Right renal pelvis (tissue), 4 donors: ENCODE results near the gene GASK1B. TPM values are rescaled to one million over a fixed set of nuclear protein-coding genes. Genes with fewer than 3 reads are reported as not detected.

Experiments used
- DNase-seq, 4 donors: peaks; one replicate each; pipeline ENCODE4 v3.0.0-alpha.2; 2013; ENCODE audit warnings: low read depth in 4 of 4, low spot score in 3 of 4, missing footprints in 1 of 4
- polyA plus RNA-seq, 4 donors: library from polyadenylated mRNA; unstranded; fragments of 120-200 nt; gene quantifications; one replicate each; pipeline ENCODE4 v1.2.1, GENCODE V29; 2013; ENCODE audit not compliant: insufficient read length in 4 of 4

Gene GASK1B
- polyA plus RNA-seq, 4 donors, result 36.2 to 43.4 (median 42.8) TPM

DNA sequence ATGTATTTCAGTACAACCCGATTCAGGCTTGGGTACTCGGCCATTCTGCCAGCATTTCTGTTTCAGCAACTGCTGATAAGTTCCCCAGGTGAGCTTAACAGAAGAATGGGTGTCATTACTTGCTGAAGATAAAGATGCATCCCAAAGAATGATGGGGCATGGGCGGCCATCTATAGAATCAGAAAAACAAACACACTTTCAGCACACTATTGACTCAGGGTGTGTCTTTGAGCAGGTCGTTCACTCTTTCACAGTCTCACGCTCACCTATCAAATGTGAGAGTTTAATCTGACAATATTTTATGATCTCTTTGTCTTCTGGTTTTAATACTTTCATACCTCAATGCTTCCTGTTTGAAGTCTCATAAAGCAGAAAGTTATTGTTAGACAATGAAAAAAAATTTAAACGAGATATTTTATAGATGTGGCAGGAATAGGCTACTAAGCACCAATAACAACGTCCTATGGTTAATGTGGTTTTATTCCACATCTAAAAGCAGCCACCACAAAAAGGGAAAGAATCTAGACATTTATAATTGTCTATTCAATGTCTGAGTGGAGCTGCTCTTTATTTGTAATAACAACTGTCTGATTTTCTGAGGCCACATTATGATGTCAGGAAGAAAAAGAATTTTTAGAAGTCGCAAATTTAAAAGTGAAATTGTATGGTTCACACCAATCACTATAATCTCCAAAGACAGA is 17.0 kb downstream of the GASK1B start:
- DNase-seq, result no peak

DNA sequence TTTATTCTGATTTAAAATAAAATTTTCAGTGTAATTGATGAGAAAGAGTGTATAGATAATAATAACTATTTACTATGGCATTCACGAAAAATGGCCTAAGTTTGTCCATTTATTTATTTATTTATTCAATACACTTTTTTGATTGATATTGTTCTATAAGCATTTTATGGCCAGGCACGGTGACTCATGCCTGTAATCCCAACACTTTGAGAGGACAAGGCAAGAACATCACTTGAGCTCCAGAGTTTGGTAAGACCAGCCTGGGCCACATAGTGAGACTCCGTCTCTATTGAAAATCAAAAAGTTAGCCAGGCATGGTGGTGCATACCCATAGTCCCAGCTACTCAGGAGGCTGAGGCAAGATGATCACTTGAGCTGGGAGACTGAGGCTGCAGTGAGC is 25.7 kb downstream of the GASK1B start:
- DNase-seq, result no peak

DNA sequence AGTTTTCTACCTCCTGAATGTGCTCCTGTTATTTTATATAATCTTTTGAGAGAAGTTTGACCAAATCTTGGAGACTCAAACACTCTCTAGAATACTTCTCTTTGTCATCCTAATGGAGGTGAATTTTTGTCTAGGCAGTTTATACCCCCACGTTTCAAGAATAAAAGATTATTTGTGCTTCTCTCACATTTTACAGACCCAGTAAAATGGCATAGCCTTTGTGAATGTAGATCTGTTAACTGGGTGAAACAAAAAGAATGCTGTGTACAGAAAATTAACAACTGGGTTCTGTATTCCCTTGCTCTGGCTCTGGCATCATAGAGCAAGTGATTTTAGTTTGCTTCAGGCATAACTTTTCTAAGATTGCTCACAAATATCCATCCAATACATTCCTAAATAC is 26.1 kb downstream of the GASK1B start:
- no peak for DNase-seq

DNA sequence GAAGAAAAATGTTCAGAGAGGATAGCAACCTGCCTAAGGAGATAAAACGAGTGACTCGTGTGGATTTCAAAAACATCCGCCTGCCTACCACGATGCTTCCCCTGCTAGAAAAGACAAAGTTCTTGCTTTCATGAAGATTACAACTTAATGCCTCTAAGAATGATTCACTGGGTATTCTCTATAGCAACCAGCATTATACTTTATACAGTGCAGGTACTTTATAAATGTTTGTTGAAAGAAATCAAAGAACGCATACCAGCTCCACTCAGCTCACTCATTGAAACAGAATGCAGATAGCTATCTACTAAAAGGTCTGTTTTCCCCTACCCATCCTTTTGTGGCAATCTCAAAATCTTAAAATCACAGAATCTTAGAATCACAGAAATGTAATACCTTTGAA is 33.7 kb downstream of the GASK1B start:
- no peak for DNase-seq

DNA sequence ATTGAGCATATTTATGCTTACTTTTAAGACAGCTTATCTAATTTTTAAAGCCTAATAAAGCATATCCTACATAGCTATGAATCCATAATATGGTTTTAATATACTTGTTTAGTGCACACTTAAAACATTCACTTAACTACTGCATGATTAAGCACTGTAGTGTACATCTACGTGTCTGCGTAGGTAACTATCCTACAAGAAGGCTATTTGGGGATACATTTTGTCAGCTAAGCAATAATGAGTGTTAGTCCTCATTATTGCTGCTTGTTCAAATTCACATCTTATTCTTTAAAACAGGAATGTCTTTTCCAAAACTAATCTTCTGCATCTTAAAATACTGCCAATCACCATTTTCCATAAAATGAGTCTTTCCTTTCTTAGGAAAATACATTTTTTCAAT is 38.6 kb downstream of the GASK1B start:
- no peak for DNase-seq

DNA sequence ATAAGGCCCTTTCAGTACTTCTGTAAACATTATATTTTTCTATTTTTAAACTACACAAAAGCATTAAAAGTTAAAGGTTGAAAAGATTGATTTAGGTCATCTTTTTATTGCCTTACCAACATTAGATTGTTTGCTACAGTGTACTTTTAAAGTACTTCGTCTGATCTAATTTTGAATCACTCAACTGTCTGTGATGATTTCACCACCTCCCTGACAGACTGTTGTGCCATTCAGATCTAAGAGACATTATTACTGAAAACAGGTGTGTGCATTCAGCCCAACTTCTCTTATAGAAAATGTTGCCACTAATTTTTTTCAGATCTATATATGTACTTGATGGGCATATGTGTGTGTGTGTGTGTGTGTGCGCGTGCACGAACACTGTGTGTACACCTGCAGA is 39.3 kb downstream of the GASK1B start:
- DNase-seq, result no peak

DNA sequence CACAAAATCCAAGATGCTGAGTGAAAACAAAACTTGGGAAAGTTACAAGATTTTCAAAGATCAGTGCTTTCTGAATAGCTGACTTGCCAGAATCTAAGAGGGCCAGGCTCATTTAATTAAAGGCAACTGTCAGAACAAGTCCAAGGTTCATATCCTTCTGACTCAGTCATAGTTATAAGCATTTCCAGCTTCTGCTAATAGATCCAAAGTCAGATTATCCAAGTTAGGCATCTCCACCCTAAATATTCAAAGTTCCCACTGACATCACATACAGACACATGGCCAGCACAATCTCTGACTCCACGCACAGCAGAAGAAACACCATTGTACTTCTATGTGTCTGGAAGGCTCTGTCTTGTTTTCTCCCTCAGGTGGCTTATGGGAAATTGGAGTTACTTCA is 41.8 kb downstream of the GASK1B start:
- no peak for DNase-seq

DNA sequence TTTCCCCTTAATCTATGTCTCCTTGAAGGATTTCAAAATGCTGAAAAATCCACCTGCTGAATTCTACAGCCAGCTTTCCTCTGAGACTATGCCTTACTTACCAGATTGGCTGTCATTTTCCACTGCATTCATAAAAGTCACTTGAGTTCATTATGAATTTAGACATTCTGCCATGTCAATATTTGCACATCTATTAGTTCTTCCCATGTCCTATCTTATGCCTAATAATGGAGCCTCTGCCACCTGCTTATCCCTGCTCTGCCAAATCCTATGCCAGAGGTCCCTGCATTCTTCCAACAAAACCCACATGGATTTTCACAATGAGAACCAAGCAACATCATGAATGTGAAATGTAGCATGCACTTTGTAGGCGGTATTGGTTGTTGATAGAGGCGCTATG is 42.6 kb downstream of the GASK1B start:
- no peak for DNase-seq

DNA sequence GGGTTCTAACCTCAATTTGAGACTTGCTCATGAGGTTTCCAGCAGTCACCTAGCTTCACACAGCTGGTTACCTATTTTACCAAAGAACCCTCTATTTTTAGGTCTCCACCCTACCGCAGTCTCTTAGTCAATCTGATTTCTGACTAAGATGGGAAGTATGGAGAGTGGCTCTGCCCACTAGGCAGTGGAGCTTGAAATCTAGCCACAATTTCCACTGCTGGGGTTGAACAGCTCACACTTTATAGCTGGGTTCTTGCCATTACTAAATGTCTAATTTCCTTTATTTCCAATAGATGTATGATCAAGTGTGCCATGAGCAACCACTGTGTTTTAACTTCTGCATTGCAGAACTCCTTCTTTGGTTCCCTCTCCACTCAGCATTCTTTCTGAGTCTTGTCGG is 43.1 kb downstream of the GASK1B start:
- no peak for DNase-seq

DNA sequence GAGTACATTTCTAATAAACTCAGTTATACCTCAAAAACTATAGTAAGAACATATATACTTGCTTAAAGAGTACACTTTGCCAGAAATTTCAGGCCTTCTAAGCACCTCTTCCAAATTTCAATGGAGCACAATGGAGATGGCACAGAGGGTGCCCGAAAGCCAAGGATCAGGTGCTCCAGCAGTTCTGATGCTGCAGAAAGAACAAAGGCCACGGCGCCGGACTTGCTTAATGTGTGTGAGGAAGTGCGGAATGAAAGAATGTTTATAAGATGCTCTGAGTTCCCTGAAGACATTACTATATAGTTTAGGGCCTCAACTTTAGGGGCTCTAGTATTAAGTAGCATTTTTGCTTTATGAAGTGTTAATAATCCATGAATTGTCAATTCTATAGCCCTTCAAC is 44.3 kb downstream of the GASK1B start:
- no peak for DNase-seq

DNA sequence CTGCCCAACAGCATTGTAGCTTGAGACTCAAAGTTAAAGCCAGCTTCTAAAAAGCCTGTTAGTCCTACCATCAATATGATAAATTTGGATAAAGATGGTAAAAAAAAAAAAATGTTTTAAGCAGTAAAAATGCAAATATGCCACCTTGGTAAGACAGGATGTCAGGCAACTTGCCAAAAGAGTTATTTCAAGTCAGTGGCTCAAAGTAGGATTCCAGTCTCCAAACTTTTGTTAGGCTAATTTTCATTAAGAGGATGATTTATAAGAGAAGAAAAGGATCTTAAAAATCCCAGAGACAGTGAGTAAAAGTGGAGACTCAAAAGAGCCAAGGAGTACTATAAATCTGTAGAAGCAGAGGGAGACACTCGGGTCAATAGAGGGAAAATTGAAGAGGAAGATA is 47.5 kb downstream of the GASK1B start:
- no peak for DNase-seq

Other genes starting within 250 kb of the GASK1B start
- gene TMEM144, start 37.5 kb upstream of the GASK1B start, polyA plus RNA-seq, result 1 to 10 TPM; 5.1 to 8.9 (median 5.8) TPM